ENCODE results near the gene PTX3.

Gene PTX3

GRCh38 chr3:157394411-157394810, 42.2 kb upstream of the PTX3 start:
- no peak for TF ChIP-seq CTCF (conservative IDR thresholded peaks at IDR 0.05; ENCODE audit: low read length)
- no peak overlapping the region for H3K4me3 ChIP-seq (ENCODE audit: low read length)
- no peak for DNase-seq (ENCODE audit: low read depth)

GRCh38 chr3:157398598-157398997, 38.1 kb upstream of the PTX3 start:
- no peak for DNase-seq (ENCODE audit: low read depth)
- no peak for TF ChIP-seq CTCF (conservative IDR thresholded peaks at IDR 0.05; ENCODE audit: low read length)

GRCh38 chr3:157404381-157404780, 32.3 kb upstream of the PTX3 start:
- H3K4me3 ChIP-seq (ENCODE audit: low read length), result no peak overlapping the region
- no peak for TF ChIP-seq CTCF (conservative IDR thresholded peaks at IDR 0.05; ENCODE audit: low read length)
- no peak for DNase-seq (ENCODE audit: low read depth)

More at GRCh38 chr3:157398598-157398997, 38.1 kb upstream of the PTX3 start:
- H3K4me3 ChIP-seq (ENCODE audit: low read length), result no peak overlapping the region

GRCh38 chr3:157405457-157405856, 31.2 kb upstream of the PTX3 start:
- DNase-seq (ENCODE audit: low read depth), result peak; percentile 36
- no peak for TF ChIP-seq CTCF (conservative IDR thresholded peaks at IDR 0.05; ENCODE audit: low read length)
- H3K4me3 ChIP-seq (ENCODE audit: low read length), result no peak overlapping the region

- no peak overlapping the region for H3K4me3 ChIP-seq (ENCODE audit: low read length)
- no peak for TF ChIP-seq CTCF (conservative IDR thresholded peaks at IDR 0.05; ENCODE audit: low read length)
- no peak for DNase-seq (ENCODE audit: low read depth)
Measured at GRCh38 chr3:157406394-157406793, 30.3 kb upstream of the PTX3 start.

GRCh38 chr3:157407769-157408168, 28.9 kb upstream of the PTX3 start:
- TF ChIP-seq CTCF (conservative IDR thresholded peaks at IDR 0.05; ENCODE audit: low read length), result no peak
- no peak for DNase-seq (ENCODE audit: low read depth)
- no peak overlapping the region for H3K4me3 ChIP-seq (ENCODE audit: low read length)

GRCh38 chr3:157408499-157409149, 28.0 kb upstream of the PTX3 start:
- DNase-seq (ENCODE audit: low read depth), result no peak
- TF ChIP-seq CTCF (conservative IDR thresholded peaks at IDR 0.05; ENCODE audit: low read length), result no peak
- H3K4me3 ChIP-seq (ENCODE audit: low read length), result no peak overlapping the region

Data from AG10803 (cell line).